GM12872 (cell line): Measurements from ENCODE around the gene ELOA.

ENCODE experiments used
- TF ChIP-seq, protein P1 (sequence below): IDR thresholded peaks from 3 replicates; pipeline ENCODE4 v1.5.1; 2011; ENCODE audit warnings: low read depth, mild to moderate bottlenecking, low read length, moderate library complexity; ENCODE audit not compliant: insufficient read depth

Gene ELOA, protein sequence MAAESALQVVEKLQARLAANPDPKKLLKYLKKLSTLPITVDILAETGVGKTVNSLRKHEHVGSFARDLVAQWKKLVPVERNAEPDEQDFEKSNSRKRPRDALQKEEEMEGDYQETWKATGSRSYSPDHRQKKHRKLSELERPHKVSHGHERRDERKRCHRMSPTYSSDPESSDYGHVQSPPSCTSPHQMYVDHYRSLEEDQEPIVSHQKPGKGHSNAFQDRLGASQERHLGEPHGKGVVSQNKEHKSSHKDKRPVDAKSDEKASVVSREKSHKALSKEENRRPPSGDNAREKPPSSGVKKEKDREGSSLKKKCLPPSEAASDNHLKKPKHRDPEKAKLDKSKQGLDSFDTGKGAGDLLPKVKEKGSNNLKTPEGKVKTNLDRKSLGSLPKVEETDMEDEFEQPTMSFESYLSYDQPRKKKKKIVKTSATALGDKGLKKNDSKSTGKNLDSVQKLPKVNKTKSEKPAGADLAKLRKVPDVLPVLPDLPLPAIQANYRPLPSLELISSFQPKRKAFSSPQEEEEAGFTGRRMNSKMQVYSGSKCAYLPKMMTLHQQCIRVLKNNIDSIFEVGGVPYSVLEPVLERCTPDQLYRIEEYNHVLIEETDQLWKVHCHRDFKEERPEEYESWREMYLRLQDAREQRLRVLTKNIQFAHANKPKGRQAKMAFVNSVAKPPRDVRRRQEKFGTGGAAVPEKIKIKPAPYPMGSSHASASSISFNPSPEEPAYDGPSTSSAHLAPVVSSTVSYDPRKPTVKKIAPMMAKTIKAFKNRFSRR

DNA sequence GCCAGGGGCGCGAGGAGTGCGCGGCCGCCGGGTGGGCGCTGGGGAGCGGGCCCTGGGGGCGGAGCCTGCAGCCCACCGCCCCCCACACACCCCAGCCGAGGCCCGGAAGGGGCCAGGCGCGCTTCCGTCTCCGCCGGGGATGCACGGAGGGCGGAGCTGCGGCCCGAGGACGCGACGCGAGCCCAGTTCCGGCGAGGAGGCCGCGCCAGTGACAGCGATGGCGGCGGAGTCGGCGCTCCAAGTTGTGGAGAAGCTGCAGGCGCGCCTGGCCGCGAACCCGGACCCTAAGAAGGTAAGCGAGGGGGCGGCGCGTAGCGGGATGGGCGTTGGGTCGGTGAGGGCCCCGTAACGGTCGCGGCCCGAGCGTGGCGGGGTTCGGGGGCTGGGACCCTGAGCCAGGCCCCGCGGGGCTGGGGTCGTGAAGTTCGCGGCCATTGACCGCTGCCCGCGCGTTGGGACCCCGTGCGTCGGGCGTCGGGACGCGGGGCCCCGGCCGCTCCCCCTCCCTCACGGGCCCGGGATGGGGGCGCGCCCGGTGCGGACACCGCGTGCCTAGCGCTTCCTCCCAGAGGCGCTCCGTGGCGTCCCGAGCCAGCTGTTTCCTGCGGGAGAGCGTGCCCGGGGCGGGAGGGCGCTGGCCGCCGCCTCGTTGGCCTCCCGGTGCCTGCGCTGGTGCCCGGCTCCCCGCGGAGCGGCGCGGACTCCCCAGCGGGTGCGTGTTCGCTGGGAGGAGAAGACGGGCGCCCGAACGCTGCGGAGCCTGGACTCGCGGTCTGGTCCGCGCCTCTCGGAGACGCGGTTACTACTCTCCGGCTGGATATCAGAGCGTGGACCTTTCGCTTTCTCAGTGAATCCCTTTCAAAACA, at the start of gene ELOA:
Gene ELOA, plus strand, starts transcription at position 185 of the 866 bp plus-strand sequence. Its CDS starts 33 bp downstream, at position 218.
- TF ChIP-seq, protein P1, sequence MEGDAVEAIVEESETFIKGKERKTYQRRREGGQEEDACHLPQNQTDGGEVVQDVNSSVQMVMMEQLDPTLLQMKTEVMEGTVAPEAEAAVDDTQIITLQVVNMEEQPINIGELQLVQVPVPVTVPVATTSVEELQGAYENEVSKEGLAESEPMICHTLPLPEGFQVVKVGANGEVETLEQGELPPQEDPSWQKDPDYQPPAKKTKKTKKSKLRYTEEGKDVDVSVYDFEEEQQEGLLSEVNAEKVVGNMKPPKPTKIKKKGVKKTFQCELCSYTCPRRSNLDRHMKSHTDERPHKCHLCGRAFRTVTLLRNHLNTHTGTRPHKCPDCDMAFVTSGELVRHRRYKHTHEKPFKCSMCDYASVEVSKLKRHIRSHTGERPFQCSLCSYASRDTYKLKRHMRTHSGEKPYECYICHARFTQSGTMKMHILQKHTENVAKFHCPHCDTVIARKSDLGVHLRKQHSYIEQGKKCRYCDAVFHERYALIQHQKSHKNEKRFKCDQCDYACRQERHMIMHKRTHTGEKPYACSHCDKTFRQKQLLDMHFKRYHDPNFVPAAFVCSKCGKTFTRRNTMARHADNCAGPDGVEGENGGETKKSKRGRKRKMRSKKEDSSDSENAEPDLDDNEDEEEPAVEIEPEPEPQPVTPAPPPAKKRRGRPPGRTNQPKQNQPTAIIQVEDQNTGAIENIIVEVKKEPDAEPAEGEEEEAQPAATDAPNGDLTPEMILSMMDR = no peak

DNA sequence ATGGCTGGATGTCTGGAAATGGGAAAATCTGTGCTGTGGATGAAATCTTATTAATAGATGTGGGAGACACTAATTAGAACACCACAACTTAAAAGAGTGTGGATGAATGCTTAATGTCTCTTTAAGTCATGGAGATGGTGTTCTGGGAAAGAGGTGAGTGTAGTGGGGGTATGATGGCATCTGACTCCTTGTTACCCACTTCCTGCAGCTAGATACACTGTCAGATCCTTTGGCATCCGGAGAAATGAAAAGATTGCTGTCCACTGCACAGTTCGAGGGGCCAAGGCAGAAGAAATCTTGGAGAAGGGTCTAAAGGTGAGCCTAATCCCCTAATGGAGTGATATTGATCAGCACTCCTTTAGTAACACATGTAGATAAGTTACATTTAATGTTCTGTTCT, 49.7 kb upstream of the ELOA start:
- TF ChIP-seq, protein P1 = no peak

DNA sequence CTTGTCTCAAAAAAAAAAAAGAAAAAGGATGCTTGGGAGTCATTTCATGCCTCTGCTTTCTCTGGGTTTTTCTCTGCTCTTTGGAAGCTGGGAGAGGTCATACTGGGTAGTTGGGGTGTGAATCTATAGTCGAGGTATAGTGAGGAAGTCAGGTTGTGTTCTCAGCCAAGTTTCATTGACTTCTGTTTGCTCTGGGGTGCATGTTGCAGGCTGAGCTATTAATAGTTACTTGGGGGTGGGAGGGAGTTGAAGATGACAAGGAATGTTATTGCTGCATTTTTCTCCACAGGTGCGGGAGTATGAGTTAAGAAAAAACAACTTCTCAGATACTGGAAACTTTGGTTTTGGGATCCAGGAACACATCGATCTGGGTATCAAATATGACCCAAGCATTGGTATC, 48.9 kb upstream of the ELOA start:
- TF ChIP-seq, protein P1 = no peak

DNA sequence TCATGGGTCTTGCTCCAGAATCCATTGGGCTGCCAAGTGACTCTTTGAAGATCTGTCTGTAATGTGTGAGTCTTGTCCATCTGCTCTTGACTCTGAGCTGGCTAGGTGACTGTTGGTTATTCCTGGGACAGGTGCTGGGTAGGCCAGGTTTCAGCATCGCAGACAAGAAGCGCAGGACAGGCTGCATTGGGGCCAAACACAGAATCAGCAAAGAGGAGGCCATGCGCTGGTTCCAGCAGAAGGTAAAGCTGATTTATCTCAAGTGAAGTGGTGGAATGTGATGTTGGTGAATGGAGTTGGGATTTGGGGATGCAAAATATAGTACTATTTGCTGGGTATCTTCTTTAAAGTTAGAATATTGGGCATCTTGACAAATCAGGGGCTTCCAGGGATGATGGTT, 47.6 kb upstream of the ELOA start:
- TF ChIP-seq, protein P1 = no peak

DNA sequence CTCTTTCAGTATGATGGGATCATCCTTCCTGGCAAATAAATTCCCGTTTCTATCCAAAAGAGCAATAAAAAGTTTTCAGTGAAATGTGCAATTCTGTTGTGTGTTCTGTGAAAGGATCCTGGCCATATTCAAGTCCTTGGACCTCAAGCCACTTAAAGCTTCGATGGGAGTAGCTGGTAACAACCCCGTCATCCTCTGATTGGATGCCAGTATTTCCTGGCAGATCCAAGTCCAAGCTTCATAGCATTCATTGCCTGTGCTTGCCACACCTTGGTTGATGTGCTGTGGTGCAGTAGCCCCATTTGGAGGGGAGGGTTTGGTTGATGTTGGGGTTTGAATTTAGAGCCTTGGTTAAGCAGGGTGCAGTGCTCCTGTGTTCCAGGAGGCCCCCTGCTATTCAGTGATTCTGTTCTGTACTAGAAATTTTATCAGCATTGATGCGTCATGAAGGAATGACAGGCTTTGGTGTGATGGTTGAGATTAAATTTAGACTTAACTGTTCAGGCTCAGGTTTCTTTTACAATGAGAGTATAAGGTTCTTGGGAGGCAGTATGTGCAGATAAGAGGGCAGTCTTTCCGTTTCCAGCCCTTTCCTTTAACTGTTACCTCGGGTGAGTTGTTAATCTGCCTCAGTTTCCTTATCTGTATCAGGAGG, 46.8 kb upstream of the ELOA start:
- TF ChIP-seq, protein P1 = no peak

DNA sequence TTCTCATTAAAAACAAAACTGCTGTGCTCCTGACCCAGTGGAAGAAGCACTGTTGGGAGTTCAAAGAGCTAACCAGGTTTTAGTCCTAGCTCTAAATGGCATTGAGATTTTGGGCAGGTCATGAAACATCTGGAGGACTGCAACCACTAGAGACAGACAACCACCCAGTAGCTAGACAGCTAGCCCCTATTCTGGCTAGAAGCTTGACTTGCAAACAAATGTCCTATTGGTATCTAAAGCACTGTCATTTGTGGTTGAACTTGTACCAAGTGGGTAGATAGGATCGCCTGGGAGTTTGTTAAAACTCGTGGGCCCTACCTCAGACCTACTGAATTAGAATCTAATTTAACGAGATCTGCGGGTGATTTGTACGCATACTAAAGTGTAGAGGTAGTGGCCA, 44.8 kb upstream of the ELOA start:
- TF ChIP-seq, protein P1 = no peak
